Embryonic facial prominence (tissue), 1 donor: ENCODE measurements around the gene IDS.
"Not testable (repeated sequence)": the region's sequence is repeated elsewhere in the genome, so short reads cannot be mapped to it uniquely, and the experiment has no call there.

Experiments
- DNase-seq: peaks from one replicate; pipeline ENCODE4 v3.0.0-alpha.2; 2016; ENCODE audit errors: extremely low spot score

Gene IDS

DNA sequence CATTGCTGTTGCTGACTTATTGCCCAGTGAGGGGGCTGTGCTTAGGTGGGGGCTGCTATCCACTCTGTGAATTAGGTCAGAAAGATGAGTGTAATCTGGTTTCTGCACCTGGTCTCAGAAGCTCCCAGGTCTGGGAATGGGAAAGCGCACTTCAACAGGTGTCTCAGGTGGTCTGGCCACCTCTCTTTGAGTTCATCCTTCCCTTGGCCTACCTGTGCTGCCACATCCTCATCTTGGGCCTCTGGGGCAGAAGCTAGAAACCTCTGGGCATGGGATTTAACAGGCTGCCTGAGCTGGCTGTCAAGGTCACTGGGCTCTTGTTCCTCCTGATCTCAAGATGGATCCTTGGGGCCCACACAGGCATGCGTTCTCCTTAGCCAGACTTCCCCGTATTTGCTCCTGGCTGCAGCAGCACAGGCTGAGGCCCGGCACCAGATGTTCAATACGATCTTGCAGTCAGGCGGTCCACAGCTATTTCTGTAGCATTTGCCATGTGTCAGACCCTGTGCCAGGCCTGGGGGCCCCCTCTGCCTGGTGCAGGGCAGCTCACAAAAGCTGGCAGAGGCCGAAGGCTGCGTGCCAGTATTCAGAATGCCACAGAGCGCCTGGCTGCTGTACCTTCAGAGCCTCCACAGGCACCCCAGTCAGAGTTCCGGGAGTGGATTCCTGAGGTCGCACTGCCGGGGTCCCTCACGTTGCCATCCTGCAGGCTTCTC is 21.4 kb upstream of the IDS start:
- not testable (repeated sequence) for DNase-seq

DNA sequence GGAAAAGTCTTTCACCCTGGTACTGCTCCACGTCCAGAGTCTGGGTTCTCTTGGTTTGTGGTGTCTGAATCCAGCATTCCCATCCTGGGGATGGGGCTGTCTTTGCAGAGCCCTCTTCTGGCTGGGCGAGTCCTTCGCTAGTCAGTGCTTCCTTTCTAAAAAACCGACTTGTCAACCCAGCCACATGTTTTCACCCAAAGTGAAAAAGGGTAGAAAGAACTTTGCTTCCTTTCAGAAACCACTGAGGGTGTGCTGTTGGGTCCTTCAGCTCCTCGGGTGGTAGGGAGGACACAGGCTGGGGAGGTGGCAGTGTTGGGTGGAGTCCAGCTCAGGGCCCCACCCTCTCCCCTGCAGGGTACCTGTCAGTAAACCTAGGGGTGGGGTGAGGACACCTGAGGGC is 20.8 kb upstream of the IDS start:
- not testable (repeated sequence) for DNase-seq

DNA sequence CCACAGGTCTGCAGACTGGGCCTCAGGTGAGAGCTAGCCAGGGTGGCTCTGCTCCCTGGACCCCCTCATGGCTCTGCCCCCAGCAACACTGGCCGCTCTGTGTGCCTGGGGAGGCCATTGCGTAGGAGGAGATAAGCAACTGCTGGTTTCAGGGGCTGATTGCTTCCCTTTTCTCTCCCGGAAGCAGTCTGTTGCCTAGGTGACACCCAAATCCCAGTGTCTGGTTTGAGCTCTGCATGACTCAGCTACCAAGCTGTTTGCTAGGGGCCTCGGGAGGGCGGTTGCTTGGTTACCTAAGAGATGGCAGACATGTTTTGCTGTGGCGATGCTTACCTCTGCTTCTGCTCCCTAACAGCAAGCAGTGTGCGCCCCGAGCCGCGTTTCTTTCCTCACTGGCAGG is 20.3 kb upstream of the IDS start:
- DNase-seq, result not testable (repeated sequence)

DNA sequence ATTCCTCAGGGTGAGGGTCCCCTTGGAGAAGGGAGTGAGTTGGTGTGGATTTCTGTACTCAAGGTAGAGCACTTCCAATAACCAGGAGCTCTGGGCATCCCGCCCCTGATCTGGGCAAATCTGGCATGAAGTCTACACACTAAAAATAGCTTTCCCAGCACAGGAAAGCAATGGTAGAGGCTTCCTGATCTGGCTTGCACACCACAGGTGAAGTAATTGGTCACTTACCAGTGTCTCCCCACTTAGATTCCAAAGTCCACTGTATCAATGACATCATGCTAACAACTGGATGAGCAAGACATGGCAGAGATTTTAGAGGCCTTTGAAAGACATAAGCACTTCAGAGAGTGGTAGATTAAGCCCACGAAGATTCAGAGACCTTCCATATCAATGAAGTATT is 17.8 kb upstream of the IDS start:
- DNase-seq, result no peak

DNA sequence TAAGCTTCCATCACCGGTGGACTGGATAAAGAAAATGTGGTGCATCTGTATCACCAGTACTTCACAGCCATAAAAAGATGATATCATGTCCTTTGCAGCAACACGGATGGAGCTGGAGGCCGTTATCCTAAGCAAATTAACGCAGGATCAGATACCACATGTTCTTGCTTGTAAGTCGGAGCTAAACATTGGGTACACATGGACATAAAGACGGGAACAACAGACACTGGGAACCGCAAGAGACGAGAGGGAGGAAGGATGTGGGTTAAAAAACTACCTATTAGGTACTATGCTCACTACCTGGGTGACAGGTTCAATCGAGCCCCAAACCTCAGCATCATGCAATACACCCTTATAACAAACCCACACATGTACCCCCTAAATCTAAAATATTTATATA is 16.3 kb upstream of the IDS start:
- DNase-seq, result no peak

DNA sequence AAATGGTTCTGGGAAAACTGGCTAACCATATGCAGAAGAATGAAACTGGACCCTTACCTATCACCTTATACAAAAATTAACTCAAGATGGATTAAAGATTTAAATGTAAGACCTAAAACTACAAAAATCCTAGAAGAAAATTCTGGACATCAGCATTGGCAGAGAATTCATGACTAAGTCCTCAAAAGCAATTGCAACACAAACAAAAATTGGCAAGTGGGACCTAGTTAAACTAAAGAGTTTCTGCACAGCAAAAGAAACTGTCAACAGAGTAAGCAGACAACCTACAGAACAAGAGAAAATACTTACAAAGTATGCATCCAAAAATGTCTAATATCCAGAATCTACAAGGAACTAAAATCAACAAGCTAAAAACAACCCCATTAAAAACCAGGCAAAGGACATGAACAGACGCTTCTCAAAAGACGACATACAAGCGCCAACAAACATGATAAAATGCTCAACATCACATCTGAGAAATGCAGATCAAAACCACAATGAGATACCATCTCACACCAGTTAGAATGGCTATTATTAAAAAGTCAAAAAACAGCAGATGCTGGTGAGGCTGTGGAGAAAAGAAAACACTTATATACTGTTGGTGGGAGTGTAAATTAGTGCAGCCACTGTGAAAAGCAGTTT is 15.7 kb upstream of the IDS start:
- DNase-seq, result not testable (repeated sequence)

DNA sequence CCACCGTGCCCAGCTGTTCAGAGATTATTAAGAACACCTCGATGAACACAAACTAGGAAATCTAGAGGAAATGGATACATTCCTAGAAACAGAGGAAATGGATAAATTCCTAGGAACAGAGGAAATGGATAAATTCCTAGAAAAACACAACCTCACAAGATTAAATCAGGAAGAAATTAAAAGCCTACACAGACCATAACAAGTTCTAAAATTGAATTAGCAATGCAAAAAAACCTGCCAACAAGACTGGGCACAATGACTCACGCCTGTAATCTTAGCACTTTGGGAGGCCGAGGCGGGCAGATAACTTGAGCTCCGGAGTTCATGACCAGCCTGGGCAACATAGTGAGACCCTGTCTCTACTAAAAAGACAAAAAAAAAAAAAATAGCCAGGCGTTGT is 13.1 kb upstream of the IDS start:
- no peak for DNase-seq

DNA sequence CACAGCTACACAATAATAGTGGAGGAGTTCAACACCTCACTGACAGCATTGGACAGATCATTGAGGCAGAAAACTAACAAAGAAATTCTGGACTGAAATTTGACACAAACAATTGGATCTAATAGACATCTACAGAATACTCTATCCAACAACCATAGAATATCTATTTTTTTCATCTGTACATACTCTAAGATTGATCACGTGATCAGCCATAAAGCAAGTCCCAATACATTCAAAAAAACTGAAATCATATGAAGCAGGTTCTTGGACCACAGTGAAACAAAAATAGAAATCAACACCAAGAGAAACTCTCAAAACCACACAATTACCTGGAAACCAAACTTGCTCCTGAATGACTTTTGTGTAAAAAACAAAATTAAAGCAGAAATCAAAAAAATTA is 12.2 kb upstream of the IDS start:
- no peak for DNase-seq

DNA sequence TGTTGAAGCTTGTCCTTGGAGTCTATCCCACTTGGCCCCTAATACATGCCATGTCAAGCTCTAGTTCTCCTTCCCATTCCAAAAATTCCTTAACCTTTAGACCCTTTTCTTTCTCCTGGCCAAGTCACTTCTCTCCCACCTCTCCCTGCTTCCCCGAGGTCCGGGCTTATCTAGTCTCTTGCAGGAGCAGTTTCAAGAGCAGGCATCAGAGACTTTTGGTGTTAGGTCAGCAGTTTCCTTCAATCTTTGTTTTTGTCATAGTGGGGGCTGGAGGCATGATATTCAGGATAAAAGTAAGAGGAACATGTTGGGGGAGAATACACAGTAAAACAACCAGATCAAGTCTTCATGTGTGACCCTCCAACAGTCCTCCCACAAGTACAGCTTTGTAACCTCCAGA is 11.5 kb upstream of the IDS start:
- DNase-seq, result no peak

DNA sequence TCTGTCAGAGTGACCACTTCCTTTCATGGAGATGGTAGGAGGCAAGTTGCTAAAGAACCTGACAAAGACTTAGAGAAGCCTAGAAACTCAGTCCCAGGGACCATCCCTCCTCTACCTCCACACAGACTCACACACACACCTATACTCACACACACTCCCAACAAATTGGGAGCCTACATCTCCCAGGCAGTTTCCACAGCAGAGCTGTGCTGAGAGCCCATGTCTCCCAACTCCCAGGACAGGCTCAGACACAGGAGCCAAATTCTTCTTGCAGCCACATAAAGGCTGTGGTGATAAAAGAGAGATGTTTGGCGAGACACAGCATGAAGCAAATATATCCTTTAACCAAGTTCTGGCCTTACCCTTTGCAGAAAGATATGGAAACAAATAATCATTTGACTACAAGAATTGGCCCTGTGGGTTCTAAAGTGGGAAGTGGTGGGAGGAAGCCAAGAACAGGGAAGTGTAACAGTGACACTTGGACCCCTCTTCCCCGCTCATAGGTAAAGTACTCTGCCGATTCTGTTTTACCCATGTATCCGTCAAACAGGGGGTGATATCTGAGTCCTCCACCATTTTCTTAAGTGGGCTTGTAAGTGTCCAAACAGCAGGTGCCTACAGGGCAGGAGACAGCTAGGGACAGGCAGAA is 11.0 kb upstream of the IDS start:
- DNase-seq, result no peak

DNA sequence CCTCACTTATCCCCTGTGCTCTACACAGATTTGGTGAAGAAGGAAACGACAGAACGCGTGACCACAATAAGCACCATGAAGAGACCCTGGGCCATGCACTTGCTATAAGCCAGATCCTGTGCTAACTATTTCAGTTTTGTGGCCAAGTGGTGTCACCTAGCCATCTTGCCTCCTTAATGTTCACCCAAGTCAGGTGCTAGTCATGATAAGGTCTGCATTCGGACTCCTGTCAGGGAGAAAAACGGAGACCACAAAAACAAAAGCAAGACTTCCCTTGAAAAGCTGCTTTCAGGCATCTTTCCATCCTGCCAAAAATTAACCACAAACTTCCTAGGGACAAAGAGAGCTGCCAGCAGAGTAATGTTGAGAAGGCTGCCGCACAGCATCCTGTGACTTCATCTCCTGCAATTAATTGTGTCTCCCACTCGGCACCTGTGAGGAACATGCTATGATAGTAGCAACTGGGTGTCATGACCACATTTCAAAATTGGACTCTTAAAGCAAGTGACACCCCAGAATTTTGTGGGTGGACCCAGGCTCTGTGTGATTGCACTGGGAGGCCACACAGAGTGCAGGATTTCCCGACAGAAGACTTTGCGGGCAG is 8.8 kb upstream of the IDS start:
- no peak for DNase-seq

DNA sequence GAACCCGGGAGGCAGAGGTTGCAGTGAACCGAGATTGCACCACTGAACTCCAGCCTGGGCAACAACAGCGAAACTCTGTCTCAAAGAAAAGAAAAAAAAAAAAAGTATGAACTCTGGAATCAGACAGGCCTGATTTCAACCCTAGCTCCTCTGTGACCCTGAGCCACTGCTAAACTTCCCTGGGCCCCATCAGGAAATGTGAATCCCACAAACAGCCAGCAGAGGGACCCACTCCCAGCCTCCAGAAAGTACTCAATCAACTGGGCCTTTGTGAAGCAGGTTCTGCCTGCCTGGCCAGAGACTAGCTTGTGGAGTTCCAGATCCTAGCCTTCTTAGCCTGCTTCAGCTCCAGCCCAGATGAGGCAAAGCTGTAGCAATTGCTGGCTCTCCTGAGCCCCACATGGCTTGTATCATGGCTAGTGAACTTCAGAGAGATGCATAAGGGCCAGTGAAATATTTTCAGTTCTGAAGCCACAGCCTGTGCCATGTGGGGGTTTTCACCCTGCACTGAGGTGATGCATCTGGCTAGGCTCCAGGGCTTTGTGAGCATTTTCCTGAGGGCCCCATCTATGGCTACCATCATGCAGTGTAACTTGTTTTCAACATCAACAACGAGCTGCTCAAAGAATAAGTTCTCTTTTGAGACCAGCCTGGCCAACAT is 7.2 kb upstream of the IDS start:
- no peak for DNase-seq

DNA sequence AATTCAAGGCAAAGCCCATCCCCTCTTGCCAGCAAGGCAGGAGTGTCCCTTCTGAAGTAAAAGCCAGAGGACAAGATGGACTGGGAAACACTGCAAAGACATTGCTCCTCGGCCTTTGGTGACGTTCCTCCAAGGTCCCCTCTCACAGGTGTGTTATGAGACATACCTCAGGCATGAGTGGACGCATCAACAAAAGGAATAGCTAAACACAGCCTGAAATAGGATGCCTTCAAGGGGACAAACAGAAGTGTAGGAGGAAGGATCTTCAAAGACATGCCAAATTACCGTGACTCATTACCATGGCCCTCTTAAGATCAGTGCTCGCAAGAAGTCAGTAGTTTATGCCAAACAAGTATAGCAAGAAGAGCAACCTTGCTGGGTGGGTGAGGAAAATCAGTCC is 6.0 kb upstream of the IDS start:
- no peak for DNase-seq

DNA sequence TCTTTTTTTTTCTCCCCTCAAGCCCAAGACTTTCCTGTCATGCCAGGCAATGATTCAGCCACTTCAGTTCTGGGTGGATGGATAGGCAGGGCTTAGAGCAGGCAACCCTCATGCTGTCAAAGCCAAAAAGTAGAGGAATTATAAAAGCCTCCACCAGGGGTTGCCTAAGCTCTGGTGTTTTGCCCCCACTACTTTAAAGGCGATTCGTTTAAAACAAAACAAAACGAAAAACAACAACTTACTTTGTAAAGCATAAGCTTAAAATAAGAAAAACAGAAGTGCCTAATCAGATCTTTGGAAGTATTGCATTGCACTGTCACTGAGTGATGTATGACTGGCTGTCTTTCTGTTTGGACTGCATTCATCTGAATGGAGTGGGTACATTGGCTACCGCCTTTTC is 5.3 kb upstream of the IDS start:
- no peak for DNase-seq

DNA sequence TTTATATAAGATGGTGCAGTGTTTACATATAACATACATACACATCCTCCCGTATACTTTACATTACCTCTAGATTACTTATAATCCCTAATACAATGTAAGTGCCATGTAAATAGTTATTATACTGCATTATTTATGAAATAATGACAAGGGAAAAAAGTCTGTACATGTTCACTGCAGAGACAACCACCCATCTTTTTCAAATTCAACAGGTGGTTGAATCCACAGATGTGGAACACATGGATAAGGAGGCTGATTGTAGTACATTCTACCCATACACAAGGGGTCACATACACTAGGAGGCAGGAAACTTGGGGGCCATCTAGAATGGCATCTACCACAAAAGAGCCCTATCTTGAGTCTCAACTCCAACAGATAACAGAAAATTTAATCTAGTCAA is 3.4 kb upstream of the IDS start:
- no peak for DNase-seq

DNA sequence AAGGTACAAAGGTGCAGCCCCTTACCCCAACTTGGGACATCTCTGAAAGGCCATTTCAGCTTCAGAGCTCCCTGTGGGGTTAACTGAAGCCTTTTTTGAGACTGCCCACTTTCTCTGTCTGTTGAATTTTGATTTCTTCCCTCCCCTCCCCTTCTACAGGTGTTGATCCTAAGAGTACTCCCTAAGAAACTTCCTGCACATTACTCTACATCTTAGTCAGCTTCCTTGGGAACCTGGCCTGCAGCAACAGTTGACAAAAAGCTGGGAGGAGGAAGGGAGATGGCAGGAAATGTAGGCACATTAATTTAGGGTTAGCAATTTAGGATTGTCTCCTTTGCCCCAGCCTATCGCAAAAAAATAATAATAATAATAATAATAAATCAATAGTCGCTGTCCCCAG is 1.2 kb upstream of the IDS start:
- DNase-seq, result no peak

DNA sequence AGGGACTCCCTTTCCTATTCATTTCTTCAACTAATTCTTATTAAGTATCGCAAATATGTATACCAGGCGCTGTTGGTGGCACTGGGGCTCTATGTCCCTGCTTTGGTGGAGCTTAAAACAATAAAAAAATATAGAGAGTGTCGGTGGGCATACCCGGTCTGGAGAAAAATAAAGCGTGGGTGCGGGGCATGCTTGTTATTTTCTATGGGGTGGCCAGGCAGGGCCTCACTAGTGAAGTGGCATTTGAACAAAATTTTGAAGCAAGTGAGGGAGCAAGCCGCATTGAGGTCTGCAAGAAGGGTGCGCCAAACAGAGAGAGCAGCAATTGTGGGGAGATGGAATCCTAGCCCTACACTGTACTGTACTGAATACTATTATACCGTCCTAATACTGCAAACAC is 565 bp upstream of the IDS start:
- DNase-seq, result no peak

DNA sequence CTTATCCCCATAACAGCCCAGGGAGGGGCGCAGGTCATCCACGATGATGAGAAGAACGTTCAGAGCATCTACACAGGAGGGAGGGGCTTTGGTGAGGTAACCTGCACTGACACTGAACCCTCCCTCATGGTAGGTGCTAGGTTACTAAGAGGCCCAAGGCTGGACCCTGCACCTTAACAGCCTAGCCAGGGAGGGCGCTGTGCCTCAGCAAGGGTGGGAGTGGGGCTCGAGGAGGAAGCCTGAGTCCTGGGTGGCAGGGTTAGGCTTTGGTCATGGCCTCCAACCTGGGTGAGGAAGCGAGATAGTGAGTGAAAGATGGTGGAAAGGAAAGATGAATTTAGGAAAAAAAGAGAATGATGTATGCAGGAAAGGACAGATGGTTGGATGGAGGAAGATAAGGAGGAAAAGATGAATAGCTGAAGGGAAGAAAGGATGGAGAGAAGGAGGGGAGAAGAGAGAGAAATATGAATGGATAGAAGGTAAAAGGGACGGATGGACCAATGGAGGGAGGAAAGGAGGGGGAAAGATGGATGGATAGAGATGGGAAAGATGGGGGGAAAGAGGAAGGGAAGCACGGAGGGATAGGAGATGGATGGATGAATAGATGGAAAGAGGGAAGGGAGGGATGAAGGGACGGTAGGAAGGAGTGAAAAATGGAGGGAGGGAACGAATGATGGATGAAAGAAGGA is 736 bp downstream of the IDS start:
- no peak for DNase-seq

DNA sequence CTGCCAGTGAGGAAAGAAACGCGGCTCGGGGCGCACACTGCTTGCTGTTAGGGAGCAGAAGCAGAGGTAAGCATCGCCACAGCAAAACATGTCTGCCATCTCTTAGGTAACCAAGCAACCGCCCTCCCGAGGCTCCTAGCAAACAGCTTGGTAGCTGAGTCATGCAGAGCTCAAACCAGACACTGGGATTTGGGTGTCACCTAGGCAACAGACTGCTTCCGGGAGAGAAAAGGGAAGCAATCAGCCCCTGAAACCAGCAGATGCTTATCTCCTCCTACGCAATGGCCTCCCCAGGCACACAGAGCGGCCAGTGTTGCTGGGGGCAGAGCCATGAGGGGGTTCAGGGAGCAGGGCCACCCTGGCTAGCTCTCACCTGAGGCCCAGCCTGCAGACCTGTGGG is 1.7 kb downstream of the IDS start:
- DNase-seq, result not testable (repeated sequence)

DNA sequence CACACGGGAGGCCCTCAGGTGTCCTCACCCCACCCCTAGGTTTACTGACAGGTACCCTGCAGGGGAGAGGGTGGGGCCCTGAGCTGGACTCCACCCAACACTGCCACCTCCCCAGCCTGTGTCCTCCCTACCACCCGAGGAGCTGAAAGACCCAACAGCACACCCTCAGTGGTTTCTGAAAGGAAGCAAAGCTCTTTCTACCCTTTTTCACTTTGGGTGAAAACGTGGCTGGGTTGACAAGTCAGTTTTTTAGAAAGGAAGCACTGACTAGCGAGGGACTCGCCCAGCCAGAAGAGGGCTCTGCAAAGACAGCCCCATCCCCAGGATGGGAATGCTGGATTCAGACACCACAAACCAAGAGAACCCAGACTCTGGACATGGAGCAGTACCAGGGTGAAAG is 2.2 kb downstream of the IDS start:
- not testable (repeated sequence) for DNase-seq

DNA sequence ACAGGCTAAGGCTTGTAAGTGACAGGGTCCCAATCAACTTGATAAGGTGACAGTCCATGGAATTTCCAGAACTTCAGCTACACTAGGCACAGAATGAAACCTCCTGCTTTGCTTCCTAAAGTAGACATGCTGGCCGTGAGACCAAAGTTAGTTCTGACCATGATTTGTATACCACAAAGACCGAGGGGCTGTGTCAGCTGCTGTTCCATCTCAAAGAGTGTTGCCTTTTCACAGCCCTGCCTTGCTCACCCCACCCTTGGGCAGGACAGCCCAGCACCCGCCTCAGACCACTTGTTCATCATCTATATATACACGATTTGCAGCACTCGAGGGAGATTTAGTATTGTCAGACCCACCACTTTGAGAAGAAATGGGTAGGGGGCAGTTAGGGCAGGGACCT is 5.3 kb downstream of the IDS start:
- DNase-seq, result no peak

DNA sequence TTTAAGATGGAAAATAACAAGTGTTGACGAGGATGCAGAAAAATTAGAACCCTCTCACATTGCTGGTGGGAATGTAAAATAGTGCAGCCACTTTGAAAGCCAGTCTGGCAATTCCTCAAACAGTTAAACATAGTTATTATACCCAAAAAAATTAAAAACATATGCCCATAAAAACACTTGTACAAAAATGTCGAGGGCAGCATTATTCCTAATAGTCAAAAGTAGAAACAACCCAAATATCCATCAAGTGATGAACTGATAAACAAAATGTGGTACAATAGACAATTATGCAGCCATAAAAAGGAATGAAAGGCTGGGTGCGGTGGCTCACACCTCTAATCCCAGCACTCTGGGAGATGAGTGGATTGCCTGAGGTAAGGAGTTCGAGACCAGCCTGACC is 6.3 kb downstream of the IDS start:
- no peak for DNase-seq
